HEK293T (cell line): ENCODE results near the gene EFR3B.

Experiments
- BHLHE40 ChIP-seq: fragments of 450-650 bp; IDR thresholded peaks from 2 replicates; pipeline ENCODE4 v1.6.1; 2016; ENCODE audit warnings: mild to moderate bottlenecking, moderate library complexity, borderline replicate concordance
- CTBP1 ChIP-seq: fragments of 450-650 bp; IDR thresholded peaks from 2 replicates; pipeline ENCODE4 v1.6.1; 2016; ENCODE audit warnings: borderline replicate concordance
- ELF4 ChIP-seq: fragments of 450-650 bp; IDR thresholded peaks from 2 replicates; pipeline ENCODE4 v1.6.1; 2017; ENCODE audit warnings: antibody characterized with exemption
- FOXK2 ChIP-seq: fragments of 450-650 bp; IDR thresholded peaks from 2 replicates; pipeline ENCODE4 v1.6.1; 2016; ENCODE audit warnings: mild to moderate bottlenecking
- FOXM1 ChIP-seq: fragments of 450-650 bp; IDR thresholded peaks from 2 replicates; pipeline ENCODE4 v1.6.1; 2017; ENCODE audit warnings: mild to moderate bottlenecking, borderline replicate concordance
- HDGF ChIP-seq: fragments of 450-650 bp; IDR thresholded peaks from 2 replicates; pipeline ENCODE4 v1.6.1; 2017; ENCODE audit warnings: antibody characterized with exemption, borderline replicate concordance
- L3MBTL2 ChIP-seq: fragments of 450-650 bp; conservative IDR thresholded peaks from 2 replicates; pipeline ENCODE4 v1.6.1; 2016; ENCODE audit warnings: mild to moderate bottlenecking
- LEF1 ChIP-seq: fragments of 450-650 bp; IDR thresholded peaks from 2 replicates; pipeline ENCODE4 v1.6.1; 2017; ENCODE audit warnings: mild to moderate bottlenecking, borderline replicate concordance
- NFRKB ChIP-seq: fragments of 450-650 bp; IDR thresholded peaks from 2 replicates; pipeline ENCODE4 v1.6.1; 2016; ENCODE audit warnings: mild to moderate bottlenecking, moderate library complexity
- PKNOX1 ChIP-seq: fragments of 450-650 bp; IDR thresholded peaks from 2 replicates; pipeline ENCODE4 v1.6.1; 2016
- SP1 ChIP-seq: fragments of 450-650 bp; IDR thresholded peaks from 2 replicates; pipeline ENCODE4 v1.6.1; 2017
- SUZ12 ChIP-seq: fragments of 450-650 bp; IDR thresholded peaks from 2 replicates; pipeline ENCODE4 v1.6.1; 2016; ENCODE audit warnings: mild to moderate bottlenecking
- ZNF384 ChIP-seq: fragments of 450-650 bp; IDR thresholded peaks from 2 replicates; pipeline ENCODE4 v1.6.1; 2016

GRCh38 chr2:25177211-25177611 lies 135.3 kb downstream of the EFR3B start:
- TF ChIP-seq HDGF (no peak), ELF4 (no peak), SP1 (no peak), BHLHE40 (no peak), CTBP1 (no peak), L3MBTL2 (no peak), FOXK2 (no peak), PKNOX1 (no peak), LEF1 (no peak), FOXM1 (no peak), NFRKB (no peak), SUZ12 (no peak), ZNF384 (no peak)
